NOMO-1 (cell line): ENCODE results near the gene POLR2E.
A peak's percentile ranks its signal among the peaks of the same experiment; 100 is the strongest.

Experiments used
- DNase-seq, 2 experiments: peaks; one replicate each; lab custom pipeline; 2025; ENCODE audit not compliant: unreplicated experiment in 2 of 2; lab: John Stamatoyannopoulos, UW

Gene POLR2E

GRCh38 chr19:1111641-1112267 lies 16.6 kb upstream of the POLR2E start:
- no peak for DNase-seq

DNA sequence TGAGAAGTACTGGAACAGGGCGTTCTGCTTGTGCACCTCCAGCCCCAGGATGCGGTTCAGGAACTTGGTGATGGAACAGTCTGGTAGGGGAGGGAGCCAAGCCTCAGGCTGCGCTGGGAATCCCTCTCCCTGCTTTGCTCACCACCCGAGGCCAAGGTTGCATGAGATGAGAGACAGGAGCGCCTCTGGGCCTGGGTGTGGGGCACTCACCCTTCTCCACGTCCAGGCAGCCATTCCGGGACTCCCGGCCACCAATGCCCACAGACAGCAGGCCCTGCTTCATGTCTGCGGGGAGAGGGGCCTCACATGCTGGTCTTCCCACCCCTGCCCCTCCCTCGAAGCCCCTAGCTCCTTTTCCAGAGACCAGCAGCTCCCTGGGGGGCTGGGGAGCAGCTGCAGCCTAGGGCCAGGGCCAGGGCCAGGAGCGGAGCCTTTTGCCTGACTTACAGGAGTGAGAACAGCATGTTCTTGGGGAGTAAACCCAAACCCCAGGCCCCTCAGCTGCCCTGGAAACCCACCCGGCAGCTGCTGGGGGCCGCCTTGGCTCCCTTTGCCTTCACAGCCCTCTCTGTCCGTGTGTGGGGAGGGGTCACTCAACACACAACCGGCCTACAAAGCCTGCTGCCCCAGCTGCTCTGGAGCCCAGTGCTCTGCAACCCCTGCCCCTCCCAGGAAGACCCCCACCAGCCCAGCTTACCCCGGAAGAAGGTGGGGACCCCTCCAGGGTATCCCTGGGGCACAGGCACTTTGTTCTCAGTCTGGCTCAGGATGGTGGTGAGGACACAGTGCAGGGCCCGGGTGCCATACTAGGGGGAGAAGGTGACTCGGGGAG lies 15.8 kb upstream of the POLR2E start:
- no peak for DNase-seq

DNA sequence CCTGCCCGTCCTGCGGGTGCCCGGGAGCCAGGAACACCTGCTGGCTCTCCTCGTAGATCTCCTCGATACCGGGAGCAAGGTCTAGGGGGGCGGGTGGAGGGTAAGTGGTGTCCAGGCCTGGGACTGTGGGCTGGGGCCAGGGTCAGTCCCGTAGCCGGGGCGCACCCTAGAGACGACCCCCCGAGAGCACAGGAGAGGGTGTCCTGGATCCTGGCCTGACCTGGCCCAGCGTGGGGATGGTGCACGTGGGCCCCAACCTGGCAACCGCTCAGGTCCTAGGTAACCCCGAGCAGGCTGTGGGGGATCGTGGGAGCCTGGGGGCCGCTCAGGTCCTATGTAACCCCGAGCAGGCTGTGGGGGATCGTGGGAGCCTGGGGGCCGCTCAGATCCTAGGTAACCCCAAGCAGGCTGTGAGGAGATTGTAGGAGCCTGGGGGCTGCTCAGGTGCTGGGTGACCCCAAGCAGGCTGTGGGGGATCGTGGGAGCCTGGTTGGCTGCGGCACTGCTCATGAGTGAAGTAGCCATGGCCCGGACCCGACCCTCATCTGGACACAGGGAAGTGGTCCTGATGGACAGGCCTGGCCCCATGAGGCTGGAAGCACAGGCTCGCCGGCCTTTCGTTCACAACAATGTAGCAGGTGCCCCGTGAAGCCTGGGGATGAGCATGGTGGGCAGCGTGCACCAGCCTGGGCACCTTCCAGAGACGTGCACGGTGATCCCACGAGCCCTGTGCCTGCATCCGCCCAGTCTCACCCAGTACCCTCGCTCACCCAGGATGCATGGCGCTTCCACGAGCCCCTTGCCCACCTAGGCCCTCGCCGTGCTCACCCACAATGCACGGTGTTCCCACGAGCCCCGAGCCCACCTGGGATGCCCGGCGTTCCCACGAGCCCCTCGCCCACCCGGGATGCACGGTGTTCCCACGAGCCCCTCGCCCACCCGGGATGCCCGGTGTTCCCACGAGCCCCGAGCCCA lies 14.8 kb upstream of the POLR2E start:
- DNase-seq: no peak

DNA sequence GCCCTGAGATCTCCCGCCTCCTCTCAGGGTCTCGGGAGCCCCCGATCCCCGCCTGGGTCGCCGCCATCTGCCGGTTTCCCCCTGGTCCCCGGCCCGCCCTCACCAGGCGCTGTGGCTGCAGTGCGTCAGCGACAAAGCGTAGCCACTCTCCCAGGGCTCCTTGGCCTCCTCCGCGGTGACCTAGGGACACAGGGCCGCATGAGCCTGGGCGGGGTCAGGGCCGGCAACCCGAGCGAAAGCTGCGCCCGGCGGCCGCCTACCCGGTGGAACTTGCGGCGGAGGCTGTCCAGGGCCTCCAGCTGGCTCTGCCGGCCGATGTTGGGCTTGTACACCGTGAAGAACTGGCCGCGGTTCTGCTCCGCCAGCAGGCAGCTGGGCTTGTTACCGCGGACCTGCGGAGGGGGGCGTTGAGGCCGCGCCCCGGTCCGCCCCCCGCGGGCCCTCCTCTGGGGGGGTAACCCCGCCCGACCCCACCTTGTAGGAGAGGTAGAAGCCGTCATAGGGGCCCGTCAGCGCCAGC lies 13.9 kb upstream of the POLR2E start:
- no peak for DNase-seq

DNA sequence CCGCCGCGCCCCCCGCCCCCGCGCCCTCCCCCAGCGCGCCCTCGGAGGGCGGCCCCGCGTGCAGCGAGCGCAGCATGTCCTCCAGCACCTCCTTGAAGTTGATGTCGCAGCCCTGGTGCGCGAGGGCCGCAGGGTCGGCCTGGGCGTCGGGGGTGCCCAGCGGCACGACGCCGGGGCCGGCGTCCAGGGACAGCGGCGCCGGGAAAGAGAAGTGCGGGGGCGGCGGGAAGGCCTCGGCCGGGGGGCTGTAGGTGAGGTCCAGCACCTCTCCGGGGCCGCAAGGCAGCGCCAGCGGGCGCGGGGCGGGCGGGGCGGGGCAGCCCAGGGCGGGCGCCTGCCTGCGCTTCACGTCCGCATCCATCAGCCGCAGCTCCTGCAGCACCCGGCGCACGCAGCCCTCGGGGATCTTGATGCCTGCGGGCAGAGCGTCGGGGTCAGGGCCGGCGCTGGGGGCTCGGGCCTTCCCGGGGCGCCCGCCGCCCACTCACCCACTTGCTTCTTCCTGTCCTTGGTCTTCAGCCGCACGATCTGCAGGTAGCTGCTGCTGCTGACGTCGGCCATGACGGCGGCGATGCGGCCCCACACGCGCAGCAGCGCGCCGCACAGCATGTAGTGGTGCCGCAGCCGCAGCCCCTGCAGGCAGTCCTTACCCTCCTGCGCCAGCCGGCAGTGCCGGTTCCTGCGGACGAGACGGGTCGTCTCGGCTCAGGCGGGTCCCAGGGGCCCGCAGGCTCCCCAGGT lies 13.3 kb upstream of the POLR2E start:
- no peak for DNase-seq

DNA sequence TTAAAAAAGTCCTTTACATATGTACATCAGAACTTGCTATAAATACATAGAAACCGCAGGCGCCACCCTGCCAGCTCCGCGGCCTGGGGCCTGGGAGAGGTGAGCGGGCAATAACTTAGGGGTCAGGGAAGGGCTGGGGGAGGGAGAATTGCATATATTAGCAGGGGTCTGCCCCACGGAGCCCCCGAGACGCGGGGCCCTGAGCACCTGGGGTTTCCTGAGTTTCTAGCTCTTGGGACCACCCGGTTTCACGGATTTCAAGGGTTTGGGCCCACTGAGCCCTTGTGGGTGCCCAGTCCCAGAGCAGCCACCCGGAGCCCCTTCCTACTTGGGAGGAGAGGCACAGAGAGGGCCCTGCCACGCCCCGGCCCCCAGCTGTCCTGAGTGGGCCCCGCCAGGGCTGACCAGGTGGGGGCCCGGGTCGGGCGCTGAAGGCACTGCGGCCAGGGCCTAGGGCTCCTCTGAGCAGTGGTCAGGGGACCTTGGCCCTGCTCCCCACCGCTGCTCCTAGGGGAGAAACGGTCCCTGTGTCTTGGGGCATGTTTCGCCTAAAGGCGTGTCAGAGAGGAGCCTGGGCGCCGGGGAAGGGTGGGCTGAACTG lies 12.6 kb upstream of the POLR2E start:
- DNase-seq: peak; percentile 19 to 24

GRCh38 chr19:1106841-1107660 lies 11.9 kb upstream of the POLR2E start:
- DNase-seq: peak; percentile 46 to 59

DNA sequence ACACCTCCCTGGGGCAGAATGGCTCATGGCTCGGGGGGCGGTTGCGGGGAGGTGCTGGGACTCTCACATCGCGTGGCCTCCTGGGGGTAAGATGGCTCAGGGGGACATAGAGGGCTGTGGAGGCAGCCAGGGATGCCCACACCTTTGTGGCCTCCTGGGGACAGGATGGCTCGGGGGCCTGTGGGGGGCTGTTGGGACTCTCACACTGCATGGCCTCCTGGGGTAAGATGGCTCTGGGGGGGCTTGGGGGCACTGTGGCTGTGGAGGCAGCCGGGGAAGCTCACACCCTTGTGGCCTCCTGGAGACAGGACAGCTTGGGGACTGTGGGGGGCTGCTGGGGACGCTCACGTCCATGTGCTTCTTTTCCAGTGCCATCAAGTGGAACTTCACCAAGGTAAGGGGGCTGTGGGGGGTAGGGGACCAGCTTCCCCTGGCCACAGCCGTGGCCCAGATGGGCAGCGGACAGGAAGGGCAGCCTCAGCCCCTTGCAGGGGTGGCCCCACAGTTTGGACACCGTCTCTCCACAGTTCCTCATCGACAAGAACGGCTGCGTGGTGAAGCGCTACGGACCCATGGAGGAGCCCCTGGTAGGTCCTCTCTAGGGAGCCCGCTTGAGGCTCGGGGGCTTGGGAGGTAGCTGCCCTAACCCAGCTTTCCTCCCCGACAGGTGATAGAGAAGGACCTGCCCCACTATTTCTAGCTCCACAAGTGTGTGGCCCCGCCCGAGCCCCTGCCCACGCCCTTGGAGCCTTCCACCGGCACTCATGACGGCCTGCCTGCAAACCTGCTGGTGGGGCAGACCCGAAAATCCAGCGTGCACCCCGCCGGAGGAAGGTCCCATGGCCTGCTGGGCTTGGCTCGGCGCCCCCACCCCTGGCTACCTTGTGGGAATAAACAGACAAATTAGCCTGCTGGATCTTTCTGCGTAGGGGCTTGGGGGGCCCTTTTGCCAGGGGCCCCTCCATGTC lies 11.0 kb upstream of the POLR2E start:
- no peak for DNase-seq

- no peak for DNase-seq
Measured at GRCh38 chr19:1105008-1105872, 10.1 kb upstream of the POLR2E start.

- peak; percentile 53 to 57 for DNase-seq
Measured at GRCh38 chr19:1104311-1105007, 9.3 kb upstream of the POLR2E start.

DNA sequence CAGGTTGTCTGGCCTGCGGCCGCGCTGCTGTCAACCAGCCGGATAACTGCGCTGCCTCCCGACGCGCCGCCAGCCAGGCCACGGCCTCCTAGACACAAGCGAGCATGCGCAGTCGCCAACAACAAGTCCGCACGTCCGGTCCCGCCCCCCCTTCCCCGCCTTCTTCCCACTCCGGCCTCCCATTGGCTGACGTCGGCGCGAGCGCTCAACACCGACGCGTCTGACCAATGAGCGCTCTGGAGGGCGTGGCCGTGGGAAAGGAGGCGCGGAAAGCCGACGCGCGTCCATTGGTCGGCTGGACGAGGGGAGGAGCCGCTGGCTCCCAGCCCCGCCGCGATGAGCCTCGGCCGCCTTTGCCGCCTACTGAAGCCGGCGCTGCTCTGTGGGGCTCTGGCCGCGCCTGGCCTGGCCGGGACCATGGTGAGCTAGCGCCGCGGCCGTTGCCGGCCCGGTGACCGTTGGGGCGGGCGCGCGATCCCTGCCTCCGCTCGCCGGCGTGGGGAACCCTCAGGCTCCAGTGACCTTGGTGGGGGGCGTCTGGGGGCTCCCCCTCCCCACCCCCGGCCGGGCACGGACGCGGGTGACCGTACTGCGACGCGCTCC lies 8.6 kb upstream of the POLR2E start, which contains the start of gene GPX4:
TSS of gene GPX4 (plus strand) at position 287 of the 603 bp plus-strand sequence. CDS start at position 337, 50 bp downstream.
- peak; percentile 98 to 100 for DNase-seq

- DNase-seq: no peak
Measured at GRCh38 chr19:1103132-1103707, 8.0 kb upstream of the POLR2E start.

- peak; percentile 45 to 81 for DNase-seq
Measured at GRCh38 chr19:1102407-1103131, 7.4 kb upstream of the POLR2E start.

DNA sequence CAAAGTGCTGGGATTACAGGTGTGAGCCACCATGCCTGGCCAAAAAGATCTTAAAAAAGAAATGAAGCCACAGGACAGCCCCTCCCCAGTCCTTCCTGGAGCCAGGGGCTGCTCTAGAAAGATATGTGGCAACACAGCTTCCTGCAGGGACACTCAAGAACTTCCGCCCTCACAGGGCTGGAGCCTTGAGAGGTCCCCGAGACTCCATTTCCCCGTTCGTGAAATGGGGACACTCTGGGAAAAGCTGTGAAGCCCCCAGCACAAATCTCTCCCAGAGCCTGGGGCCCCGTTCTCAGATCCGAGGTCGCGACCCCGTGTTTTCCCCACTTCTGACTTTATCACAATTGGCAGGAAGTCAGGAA lies 6.1 kb upstream of the POLR2E start:
- DNase-seq: peak; percentile 43 to 56
